Dendritic cell treated with granulocyte-macrophage colony-stimulating factor and Interleukin-4, amounts not matched to agents 40 ng/mL and 50 ng/mL, for 4 days (primary cell): ENCODE data around the gene SNED1.

Experiments
- H3K27ac Mint-ChIP-seq: one replicate; pipeline ENCODE4 v1.8.0; 2022; ENCODE audit warnings: mild to moderate bottlenecking, mixed read lengths
- H3K27me3 Mint-ChIP-seq: one replicate; pipeline ENCODE4 v1.8.0; 2022; ENCODE audit warnings: mild to moderate bottlenecking, mixed read lengths
- H3K36me3 Mint-ChIP-seq: one replicate; pipeline ENCODE4 v1.8.0; 2022; ENCODE audit warnings: low read depth, mixed read lengths
- H3K4me1 Mint-ChIP-seq: one replicate; pipeline ENCODE4 v1.8.0; 2022; ENCODE audit warnings: low read depth, mixed read lengths
- H3K4me3 Mint-ChIP-seq: one replicate; pipeline ENCODE4 v1.8.0; 2022; ENCODE audit warnings: mild to moderate bottlenecking, moderate library complexity, mixed read lengths
- H3K9me3 Mint-ChIP-seq: one replicate; pipeline ENCODE4 v1.8.0; 2022; ENCODE audit warnings: mixed read lengths
- intact Hi-C: fragments of 100-400 bp; cut with micrococcal nuclease; formaldehyde crosslinking; loops from one replicate; pipeline ENCODE4 v1.15.0; 2022

SNED1 gene

DNA sequence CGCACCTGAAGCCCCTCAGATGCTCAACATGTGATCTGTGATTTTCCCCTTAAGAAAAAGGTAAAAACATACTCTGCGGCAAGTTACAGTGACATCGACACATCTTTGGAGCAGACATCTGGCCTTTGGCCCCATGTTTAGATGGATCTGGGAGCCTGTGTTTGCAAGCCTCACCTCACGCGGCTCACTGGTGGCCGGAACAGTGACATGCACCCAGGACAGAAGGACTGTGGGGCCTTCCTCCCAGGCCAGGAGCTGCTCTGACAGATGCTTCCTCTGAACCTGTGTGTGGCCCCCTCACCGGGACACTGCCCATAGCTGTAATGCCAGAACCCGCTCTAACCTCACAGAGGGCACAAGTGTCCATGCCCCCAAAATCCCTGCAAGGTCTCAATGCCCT is 137.8 kb downstream of the SNED1 start:
- peaks cover 53% of the 10 kb centered on the region for H3K36me3 Mint-ChIP-seq

DNA sequence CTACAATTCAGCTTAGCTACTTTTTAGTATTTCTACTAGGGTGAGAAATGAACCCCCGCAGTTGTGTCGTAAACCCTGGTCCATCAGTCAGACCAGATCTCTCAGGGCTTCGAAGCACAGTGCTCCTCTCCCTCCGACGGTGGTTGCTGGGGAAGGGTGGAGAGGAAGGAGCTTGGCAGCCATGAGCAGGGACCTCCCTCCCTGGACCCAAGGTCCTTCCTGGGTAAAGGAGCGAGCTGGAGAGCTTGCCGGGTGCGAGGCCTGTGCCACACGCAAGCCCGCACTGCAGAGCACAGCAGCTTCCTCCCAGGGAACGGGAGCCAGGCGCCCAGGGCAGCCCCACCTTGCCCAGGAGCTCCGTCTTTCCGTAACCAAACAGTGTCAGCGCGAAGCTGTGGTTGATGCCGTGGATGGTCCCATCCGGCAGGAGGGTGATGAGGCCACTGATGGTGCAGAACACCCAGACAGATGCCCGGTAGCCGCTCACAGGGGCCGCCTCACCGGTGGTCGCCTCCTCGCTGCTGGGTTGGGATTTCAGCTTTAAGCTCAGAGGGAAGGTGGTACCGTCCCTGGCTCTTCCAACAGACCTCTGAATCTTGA is 138.3 kb downstream of the SNED1 start:
- no peaks in the 10 kb centered on the region for H3K9me3 Mint-ChIP-seq
- no peaks in the 10 kb centered on the region for H3K27me3 Mint-ChIP-seq
- H3K4me3 Mint-ChIP-seq, result no peak overlapping the region
- no peak overlapping the region for H3K27ac Mint-ChIP-seq
- peaks cover 57% of the 10 kb centered on the region for H3K36me3 Mint-ChIP-seq
- intact Hi-C loops, result no loop called here
- no peaks in the 10 kb centered on the region for H3K4me1 Mint-ChIP-seq

More for the DNA sequence above, 137.8 kb downstream of the SNED1 start:
- H3K4me3 Mint-ChIP-seq, result no peak overlapping the region
- no peak overlapping the region for H3K27ac Mint-ChIP-seq
- H3K9me3 Mint-ChIP-seq, result no peaks in the 10 kb centered on the region
- no peaks in the 10 kb centered on the region for H3K4me1 Mint-ChIP-seq
- H3K27me3 Mint-ChIP-seq, result no peaks in the 10 kb centered on the region
- intact Hi-C loops, result no loop called here

DNA sequence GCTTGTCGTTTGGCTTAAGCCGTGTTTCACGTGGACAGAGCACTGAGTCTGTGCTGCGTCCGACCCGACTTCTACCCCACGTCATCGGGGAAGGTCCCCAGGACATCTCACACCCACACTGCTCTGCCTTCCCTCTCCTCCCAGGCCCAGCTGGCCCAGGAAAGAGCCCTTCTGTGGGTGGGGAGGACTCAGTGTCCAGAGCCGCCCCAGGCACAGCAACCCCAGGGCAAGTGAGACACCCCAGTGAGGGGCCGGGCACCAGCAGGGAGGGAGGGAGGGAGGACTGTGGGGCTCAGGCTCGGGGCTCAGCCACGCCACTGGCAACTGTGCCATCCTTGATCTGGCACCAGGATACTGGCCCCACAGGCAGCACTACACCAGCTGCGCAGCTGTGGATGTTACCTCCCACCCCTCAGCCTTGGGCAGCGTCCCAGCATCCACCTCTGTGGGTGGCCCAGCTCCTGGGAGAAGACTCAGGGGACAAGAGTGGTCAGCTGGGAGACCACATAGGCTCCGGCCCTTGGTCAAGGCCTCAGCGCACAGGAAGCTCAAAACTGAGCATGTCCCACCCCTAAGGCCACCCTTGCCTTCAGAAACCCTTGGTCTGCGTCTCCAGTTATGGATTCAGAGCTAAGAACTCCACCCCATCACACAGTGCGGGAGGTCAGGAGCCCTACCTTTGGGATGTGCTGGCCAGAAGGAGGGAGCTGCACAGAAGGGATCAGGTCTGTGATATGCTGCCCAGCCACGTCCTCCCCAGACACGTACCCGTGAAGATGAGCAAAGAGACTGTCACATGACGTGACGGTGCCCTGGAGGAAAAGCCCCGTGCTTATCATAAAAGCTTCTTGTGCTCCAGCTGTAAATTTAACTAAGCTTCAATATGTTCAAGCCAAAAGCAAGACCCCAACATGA is 139.1 kb downstream of the SNED1 start:
- intact Hi-C loops, result no loop called here
- Mint-ChIP-seq H3K27ac (no peak overlapping the region), H3K27me3 (no peaks in the 10 kb centered on the region), H3K4me1 (peaks cover 6% of the 10 kb centered on the region), H3K36me3 (peaks cover 63% of the 10 kb centered on the region), H3K4me3 (no peak overlapping the region), H3K9me3 (no peaks in the 10 kb centered on the region)

DNA sequence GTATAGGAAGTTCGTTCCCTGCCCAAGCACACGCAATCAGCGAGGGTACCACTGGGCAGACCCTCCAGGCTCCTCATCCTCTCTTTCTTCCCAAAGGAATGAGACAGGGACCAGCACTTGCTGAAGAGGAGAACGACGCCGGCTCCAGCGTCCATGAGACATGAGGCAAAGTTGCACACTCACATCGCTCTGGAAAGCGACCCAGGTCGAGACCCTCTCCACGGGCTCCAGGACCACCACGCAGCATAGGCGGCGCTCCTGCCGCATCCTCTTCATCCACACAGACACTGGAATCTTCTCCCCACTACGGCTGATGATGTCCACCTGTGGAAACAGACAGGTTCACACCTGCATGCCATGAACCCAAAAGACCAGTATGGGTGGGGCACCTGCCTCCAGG is 140.1 kb downstream of the SNED1 start:
- intact Hi-C loops, result no loop called here
- no peak overlapping the region for H3K27ac Mint-ChIP-seq
- H3K27me3 Mint-ChIP-seq, result no peaks in the 10 kb centered on the region
- peaks cover 6% of the 10 kb centered on the region for H3K4me1 Mint-ChIP-seq
- no peaks in the 10 kb centered on the region for H3K9me3 Mint-ChIP-seq
- H3K4me3 Mint-ChIP-seq, result no peak overlapping the region
- peaks cover 63% of the 10 kb centered on the region for H3K36me3 Mint-ChIP-seq

DNA sequence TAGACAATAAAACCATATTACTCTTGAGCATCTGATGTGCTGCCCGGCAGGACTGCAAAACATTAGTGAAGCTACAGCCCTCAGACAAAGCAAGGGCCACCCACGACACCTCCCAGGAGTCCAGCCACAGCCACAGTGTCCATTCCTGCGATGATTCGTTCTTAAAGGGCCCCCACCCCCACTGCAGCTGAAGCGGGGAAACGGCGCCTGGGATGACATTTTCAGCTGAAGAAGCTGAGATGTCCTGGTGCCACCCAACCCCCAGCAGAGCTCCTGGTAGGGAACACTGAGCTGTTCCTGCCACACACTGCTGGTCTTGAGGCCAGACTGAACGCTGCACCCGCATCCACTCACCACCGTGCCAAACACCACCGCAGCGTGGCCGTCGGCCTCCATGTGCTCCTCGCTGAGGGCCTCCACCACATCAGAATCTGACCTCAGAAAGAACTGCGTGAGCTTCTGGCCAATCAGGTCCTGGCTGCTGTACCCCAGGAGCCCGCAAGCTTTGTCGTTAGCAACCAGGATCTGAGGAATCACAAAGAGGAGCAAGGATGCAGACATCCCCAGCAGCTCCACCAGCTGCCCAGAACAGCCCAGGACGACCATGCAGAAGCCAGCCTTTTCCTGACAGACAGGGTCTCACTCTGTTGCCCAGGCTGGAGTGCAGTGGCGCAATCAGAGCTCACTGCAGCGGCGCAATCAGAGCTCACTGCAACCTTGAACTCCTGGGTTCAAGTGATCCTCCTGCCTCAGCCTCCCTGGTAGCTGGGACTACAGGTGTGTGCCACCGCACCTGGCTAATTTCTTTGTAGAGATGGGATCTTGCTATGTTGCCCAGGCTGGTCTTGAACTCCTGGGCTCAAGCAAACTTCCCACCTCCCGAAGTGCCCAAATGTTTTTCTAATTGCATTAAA is 141.4 kb downstream of the SNED1 start:
- Mint-ChIP-seq H3K4me1 (peaks cover 6% of the 10 kb centered on the region), H3K36me3 (peaks cover 58% of the 10 kb centered on the region), H3K4me3 (no peak overlapping the region), H3K27me3 (no peaks in the 10 kb centered on the region), H3K27ac (no peak overlapping the region), H3K9me3 (no peaks in the 10 kb centered on the region)
- intact Hi-C loops, result no loop called here

- H3K4me1 Mint-ChIP-seq, result peaks cover 6% of the 10 kb centered on the region
- H3K4me3 Mint-ChIP-seq, result no peak overlapping the region
- no peaks in the 10 kb centered on the region for H3K27me3 Mint-ChIP-seq
- peaks cover 56% of the 10 kb centered on the region for H3K36me3 Mint-ChIP-seq
- intact Hi-C loops, result no loop called here
- no peak overlapping the region for H3K27ac Mint-ChIP-seq
- no peaks in the 10 kb centered on the region for H3K9me3 Mint-ChIP-seq
Measured at GRCh38 chr2:241140445-241140840, 142.0 kb downstream of the SNED1 start.

DNA sequence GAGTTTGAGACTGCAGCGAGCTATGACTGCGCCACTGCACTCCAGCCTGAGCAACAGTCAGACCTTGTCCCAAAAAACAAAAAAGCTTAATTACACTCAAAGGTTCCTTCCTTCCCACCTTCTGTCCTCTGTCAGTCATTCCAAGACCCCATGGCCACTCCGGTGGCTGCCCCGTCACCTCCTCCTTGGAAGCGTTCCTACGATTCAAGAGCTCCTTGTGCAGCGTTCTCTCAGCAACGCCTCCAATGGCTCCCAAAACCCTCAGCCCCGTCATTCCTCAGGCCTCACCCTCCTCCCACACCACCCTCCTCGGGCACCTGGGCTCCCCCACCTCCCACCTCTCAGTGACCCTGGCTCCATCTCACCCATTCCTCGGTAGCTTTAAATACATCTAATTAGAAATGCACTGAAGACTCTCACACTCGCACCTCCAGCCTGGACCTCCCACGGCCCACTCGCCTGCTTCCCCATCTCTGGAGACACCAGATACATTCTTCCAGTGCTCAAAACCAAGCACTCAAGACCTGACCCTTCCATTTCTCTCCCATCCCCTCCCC is 142.9 kb downstream of the SNED1 start:
- Mint-ChIP-seq H3K27me3 (no peaks in the 10 kb centered on the region), H3K9me3 (no peaks in the 10 kb centered on the region), H3K36me3 (peaks cover 48% of the 10 kb centered on the region), H3K4me3 (no peak overlapping the region), H3K27ac (no peak overlapping the region), H3K4me1 (peaks cover 8% of the 10 kb centered on the region)
- intact Hi-C loops, result no loop called here

- intact Hi-C loops, result no loop called here
- peaks cover 40% of the 10 kb centered on the region for H3K36me3 Mint-ChIP-seq
- no peaks in the 10 kb centered on the region for H3K9me3 Mint-ChIP-seq
- peaks cover 11% of the 10 kb centered on the region for H3K4me1 Mint-ChIP-seq
- no peak overlapping the region for H3K4me3 Mint-ChIP-seq
- H3K27ac Mint-ChIP-seq, result no peak overlapping the region
- no peaks in the 10 kb centered on the region for H3K27me3 Mint-ChIP-seq
Measured at GRCh38 chr2:241142063-241142462, 143.6 kb downstream of the SNED1 start.

DNA sequence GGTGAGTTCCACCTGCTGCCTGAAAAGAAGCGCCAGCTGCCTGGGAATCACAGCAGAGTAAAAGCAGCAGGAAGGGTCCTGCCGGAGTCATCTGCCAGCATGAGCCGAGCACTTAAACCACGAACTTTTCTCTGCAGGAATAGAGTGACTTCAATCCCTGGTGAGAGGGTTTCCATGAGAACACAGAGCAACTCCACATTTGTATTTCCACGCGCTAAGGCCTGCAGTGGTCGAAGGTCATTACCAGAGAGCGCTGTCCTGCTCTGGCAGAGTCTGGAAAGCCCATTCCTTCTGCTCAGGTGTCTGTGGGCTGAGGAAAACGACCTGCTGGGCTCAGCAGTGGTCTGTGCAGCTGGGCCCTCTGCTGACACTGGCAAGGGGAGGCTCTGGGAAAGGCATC is 144.2 kb downstream of the SNED1 start:
- H3K36me3 Mint-ChIP-seq, result peaks cover 37% of the 10 kb centered on the region
- H3K27ac Mint-ChIP-seq, result no peak overlapping the region
- no peaks in the 10 kb centered on the region for H3K9me3 Mint-ChIP-seq
- intact Hi-C loops, result no loop called here
- H3K27me3 Mint-ChIP-seq, result no peaks in the 10 kb centered on the region
- H3K4me1 Mint-ChIP-seq, result peaks cover 11% of the 10 kb centered on the region
- H3K4me3 Mint-ChIP-seq, result no peak overlapping the region
